Suprapubic skin (tissue), 4 donors: ENCODE data around the gene SRSF1.

Experiments used
- EP300 ChIP-seq: sonication (generic); formaldehyde crosslinking; IDR thresholded peaks from one replicate; pipeline ENCODE4 v1.6.1; 2017; ENCODE audit warnings: antibody characterized with exemption
- POLR2A ChIP-seq, 2 donors: fragments of 450-650 bp; IDR thresholded peaks; one replicate each; pipeline ENCODE4 v1.6.1; 2017; ENCODE audit warnings: antibody characterized with exemption in 2 of 2, mild to moderate bottlenecking in 2 of 2, moderate library complexity in 2 of 2
- POLR2AphosphoS5 ChIP-seq, 3 donors: sonication (generic); formaldehyde crosslinking; IDR thresholded peaks; one replicate each; pipeline ENCODE4 v1.6.1; 2017; ENCODE audit warnings: antibody characterized with exemption in 3 of 3
- TF ChIP-seq, protein P1 (sequence below), 2 donors: fragments of 200-600 bp in 1 of 2; fragments of 450-650 bp in 1 of 2; sonication (generic) in 1 of 2; IDR thresholded peaks; one replicate each; pipeline ENCODE4 v1.5.1; 2016 to 2019; ENCODE audit warnings: antibody characterized with exemption in 2 of 2, mild to moderate bottlenecking in 1 of 2, moderate library complexity in 1 of 2

DNA sequence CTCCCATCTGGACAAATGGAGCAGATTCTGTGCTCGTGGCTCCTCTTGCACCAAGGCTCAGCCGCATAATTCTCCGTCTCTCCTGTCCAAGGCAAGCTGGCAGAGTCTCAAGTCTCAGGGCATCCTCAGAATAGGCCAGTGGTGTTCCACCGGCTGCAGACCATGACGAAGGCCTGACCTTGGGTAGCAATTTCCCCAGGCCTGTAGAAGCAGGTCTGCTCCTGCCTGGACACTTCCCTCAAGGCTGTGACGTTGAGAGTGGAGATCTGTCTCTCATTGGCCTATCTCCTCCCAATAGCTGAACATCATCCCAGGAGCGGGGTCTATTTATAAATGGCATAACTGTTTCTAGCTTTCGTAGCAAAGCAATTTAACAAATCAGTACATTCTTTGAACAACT lies 33.3 kb upstream of the SRSF1 start:
- no peak for TF ChIP-seq POLR2AphosphoS5 (IDR thresholded peaks at IDR 0.05)
- TF ChIP-seq EP300: no peak
- no peak for TF ChIP-seq POLR2A (IDR thresholded peaks at IDR 0.05)
- TF ChIP-seq, protein P1, sequence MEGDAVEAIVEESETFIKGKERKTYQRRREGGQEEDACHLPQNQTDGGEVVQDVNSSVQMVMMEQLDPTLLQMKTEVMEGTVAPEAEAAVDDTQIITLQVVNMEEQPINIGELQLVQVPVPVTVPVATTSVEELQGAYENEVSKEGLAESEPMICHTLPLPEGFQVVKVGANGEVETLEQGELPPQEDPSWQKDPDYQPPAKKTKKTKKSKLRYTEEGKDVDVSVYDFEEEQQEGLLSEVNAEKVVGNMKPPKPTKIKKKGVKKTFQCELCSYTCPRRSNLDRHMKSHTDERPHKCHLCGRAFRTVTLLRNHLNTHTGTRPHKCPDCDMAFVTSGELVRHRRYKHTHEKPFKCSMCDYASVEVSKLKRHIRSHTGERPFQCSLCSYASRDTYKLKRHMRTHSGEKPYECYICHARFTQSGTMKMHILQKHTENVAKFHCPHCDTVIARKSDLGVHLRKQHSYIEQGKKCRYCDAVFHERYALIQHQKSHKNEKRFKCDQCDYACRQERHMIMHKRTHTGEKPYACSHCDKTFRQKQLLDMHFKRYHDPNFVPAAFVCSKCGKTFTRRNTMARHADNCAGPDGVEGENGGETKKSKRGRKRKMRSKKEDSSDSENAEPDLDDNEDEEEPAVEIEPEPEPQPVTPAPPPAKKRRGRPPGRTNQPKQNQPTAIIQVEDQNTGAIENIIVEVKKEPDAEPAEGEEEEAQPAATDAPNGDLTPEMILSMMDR (IDR thresholded peaks at IDR 0.05): no peak
